Naive thymus-derived CD4-positive, alpha-beta T cell (primary cell): ENCODE data around the gene PRKRIP1. TPM values are rescaled to one million over a fixed set of nuclear protein-coding genes. Genes with fewer than 3 reads are reported as not detected.

Experiments used
- ATAC-seq: fragments of 150-1000 bp; cut with Tn5 transposase; 2 replicates; pipeline ENCODE4 v1.10.0; 2021; ENCODE audit warnings: mild to moderate bottlenecking, moderate library complexity
- CTCF ChIA-PET: fragments of 350-600 bp; sonication (Branson Sonifier 250); formaldehyde crosslinking; loops from one replicate; lab custom pipeline; 2021; ENCODE audit warnings: antibody characterized with exemption; lab: Charles Lee
- POLR2A ChIA-PET: fragments of 350-600 bp; sonication (Branson Sonifier 250); formaldehyde crosslinking; loops from one replicate; lab custom pipeline; 2021; ENCODE audit warnings: antibody characterized with exemption, inconsistent platforms; lab: Charles Lee
- DNase-seq, 9 donors: peaks; one replicate each; pipeline versions ENCODE4 v3.0.0 to v3.0.0-alpha.2; 2020 to 2022; ENCODE audit warnings: mixed read lengths in 1 of 9
- H3K27ac ChIP-seq: one replicate; pipeline ENCODE4 v1.7.0; 2013; ENCODE audit warnings: mild to moderate bottlenecking, low read depth, low read length, moderate library complexity
- H3K27me3 ChIP-seq, 2 donors: one replicate each; pipeline ENCODE4 v1.7.0; 2013; ENCODE audit warnings: low read length in 2 of 2, mild to moderate bottlenecking in 2 of 2, moderate library complexity in 2 of 2; ENCODE audit not compliant: control insufficient read depth in 2 of 2, insufficient read depth in 2 of 2
- H3K36me3 ChIP-seq, 3 experiments: 1 replicate in 2 of 3; 2 replicates in 1 of 3; pipeline ENCODE4 v1.7.0; 2013; ENCODE audit warnings: low read length in 3 of 3, mild to moderate bottlenecking in 3 of 3, moderate library complexity in 1 of 3; ENCODE audit not compliant: insufficient read depth in 3 of 3, control insufficient read depth in 2 of 3
- H3K4me1 ChIP-seq, 2 donors: one replicate each; pipeline ENCODE4 v1.7.0; 2013; ENCODE audit warnings: low read length in 2 of 2, mild to moderate bottlenecking in 2 of 2, moderate library complexity in 1 of 2; ENCODE audit not compliant: control insufficient read depth in 2 of 2, insufficient read depth in 2 of 2
- H3K4me3 ChIP-seq: 2 replicates; pipeline ENCODE4 v1.7.0; 2013; ENCODE audit warnings: mild to moderate bottlenecking, low read length
- H3K9me3 ChIP-seq, 3 experiments: 1 replicate in 2 of 3; 2 replicates in 1 of 3; pipeline ENCODE4 v1.7.0; 2013; ENCODE audit warnings: low read length in 3 of 3; ENCODE audit not compliant: control insufficient read depth in 2 of 3
- H3K27ac Mint-ChIP-seq, 9 donors: one replicate each; pipeline ENCODE4 v1.8.0; 2020 to 2022; ENCODE audit warnings: mixed read lengths in 9 of 9, mild to moderate bottlenecking in 8 of 9, moderate library complexity in 5 of 9, inconsistent platforms in 2 of 9
- H3K27me3 Mint-ChIP-seq, 5 donors: one replicate each; pipeline ENCODE4 v1.8.0; 2021 to 2022; ENCODE audit warnings: mixed read lengths in 5 of 5, mild to moderate bottlenecking in 1 of 5
- H3K36me3 Mint-ChIP-seq, 5 donors: one replicate each; pipeline ENCODE4 v1.8.0; 2020 to 2022; ENCODE audit warnings: mixed read lengths in 5 of 5, mild to moderate bottlenecking in 3 of 5, inconsistent platforms in 1 of 5
- H3K4me1 Mint-ChIP-seq, 7 donors: one replicate each; pipeline ENCODE4 v1.8.0; 2020 to 2022; ENCODE audit warnings: mixed read lengths in 7 of 7, mild to moderate bottlenecking in 3 of 7, inconsistent platforms in 1 of 7
- H3K4me3 Mint-ChIP-seq, 10 donors: one replicate each; pipeline ENCODE4 v1.8.0; 2020 to 2022; ENCODE audit warnings: mild to moderate bottlenecking in 10 of 10, mixed read lengths in 10 of 10, moderate library complexity in 6 of 10, inconsistent platforms in 2 of 10
- H3K9me3 Mint-ChIP-seq, 11 donors: one replicate each; pipeline ENCODE4 v1.8.0; 2020 to 2022; ENCODE audit warnings: mixed read lengths in 11 of 11, mild to moderate bottlenecking in 4 of 11, inconsistent platforms in 1 of 11, moderate library complexity in 1 of 11
- intact Hi-C, 2 donors: fragments of 100-400 bp; cut with micrococcal nuclease; formaldehyde crosslinking; loops; one replicate each; pipeline ENCODE4 v1.15.1; 2023
- polyA plus RNA-seq, 2 donors: library from polyadenylated mRNA; unstranded; fragments of 300-500 nt; fragmentation: Illumina TruSeq; gene quantifications; one replicate each; pipeline ENCODE4 v1.2.3, GENCODE V29; 2021
- total RNA-seq, 6 experiments: library from RNA in 5 of 6; stranded (reverse) in 5 of 6; gene quantifications; 1 replicate in 5 of 6; 2 replicates in 1 of 6; pipeline ENCODE4 v1.2.3 and lab custom pipeline; 2021 to 2026

The PRKRIP1 gene
- total and polyA plus RNA-seq, 7 experiments from 2014 or later = 15.7 to 58.4 (median 39.6) TPM

DNA sequence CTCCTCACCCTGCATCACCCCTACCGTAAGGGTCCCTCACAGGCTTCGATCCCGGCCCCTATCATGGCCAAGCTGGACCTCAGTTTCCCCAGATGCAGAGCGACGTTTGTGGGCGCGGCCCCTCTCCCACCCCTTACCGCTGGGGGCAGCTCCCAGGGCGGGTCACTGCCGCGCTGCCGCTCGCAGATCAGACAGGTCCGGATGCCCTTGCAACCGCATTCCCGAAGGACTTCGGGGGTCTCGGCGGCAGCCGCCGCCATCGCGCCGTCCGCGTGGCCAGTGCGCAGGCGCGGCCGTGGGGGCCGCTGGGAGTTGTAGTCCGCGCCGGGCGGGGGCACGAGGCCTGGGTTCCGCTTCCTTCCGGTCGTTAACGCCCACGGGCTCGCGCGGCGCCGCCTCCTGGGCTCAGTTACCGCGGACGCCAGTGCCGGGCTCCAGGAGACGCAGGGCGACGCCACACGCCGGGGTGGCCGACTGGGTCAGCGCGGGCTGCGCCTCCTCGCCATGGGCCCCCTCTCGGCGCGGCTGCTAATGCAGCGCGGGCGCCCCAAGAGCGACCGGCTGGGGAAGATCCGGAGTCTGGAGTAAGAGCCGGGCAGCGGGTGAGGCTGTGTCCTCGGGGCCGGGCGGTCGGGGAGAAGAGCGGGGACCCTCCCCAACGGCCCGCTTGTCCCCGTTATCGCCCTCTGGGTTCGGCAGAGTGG, 68.6 kb downstream of the PRKRIP1 start, which contains the start of the genes ALKBH4 and LRWD1:
TSS of gene ALKBH4 (minus strand) at position 287 of the 704 bp plus-strand sequence. CDS start at position 260, 27 bp downstream.
TSS of gene LRWD1 (plus strand) at position 408 of the 704 bp plus-strand sequence. CDS start at position 505, 97 bp downstream.
- DNase-seq (peak; percentile 84 to 99 (median 91)), ATAC-seq (peak; percentile 99)
- Histone ChIP-seq H3K27me3 (no peaks in the 10 kb centered on the region), H3K9me3 (no peaks in the 10 kb centered on the region), H3K36me3 (peaks cover 0 to 38% (median 0%) of the 10 kb centered on the region in 3 experiments), H3K4me1 (peaks cover 19 to 22% of the 10 kb centered on the region in 2 donors), H3K4me3 (peak within 1 kb of the TSS; percentile 99), H3K27ac (peak within 1 kb of the TSS; percentile 84)
- ChIA-PET POLR2A (interaction anchor here (0.8 to 3.2 kb wide), 9 partner anchors 9 to 68 kb away, joined by 3 to 28 read pairs (median 6); partner anchors contain the start of genes ORAI2 and PRKRIP1), CTCF (interaction anchor here (0.9 to 2.2 kb wide), 10 partner anchors 14 to 72 kb away, joined by 3 to 13 read pairs (median 4); no protein-coding TSS in a partner anchor)
- peaks cover 0 to 6% (median 0%) of the 10 kb centered on the region in 5 donors for H3K36me3 Mint-ChIP-seq
- no peaks in the 10 kb centered on the region for H3K9me3 Mint-ChIP-seq
- H3K27ac Mint-ChIP-seq = peak within 1 kb of the TSS; percentile 54 to 90 (median 79)
- H3K4me1 Mint-ChIP-seq = peaks cover 20 to 46% (median 37%) of the 10 kb centered on the region in 7 donors
- intact Hi-C loops = loop anchor here (1.0 to 10.0 kb wide), 10 partner anchors 30 to 187 kb away; partner anchors contain the start of genes PRKRIP1 (in 2 of the 2), SH2B2 (in 2 of the 2) and ORAI2 (in 1 of the 2)
- H3K4me3 Mint-ChIP-seq = peak within 1 kb of the TSS; percentile 82 to 95 (median 90)
- no peaks in the 10 kb centered on the region for H3K27me3 Mint-ChIP-seq

DNA sequence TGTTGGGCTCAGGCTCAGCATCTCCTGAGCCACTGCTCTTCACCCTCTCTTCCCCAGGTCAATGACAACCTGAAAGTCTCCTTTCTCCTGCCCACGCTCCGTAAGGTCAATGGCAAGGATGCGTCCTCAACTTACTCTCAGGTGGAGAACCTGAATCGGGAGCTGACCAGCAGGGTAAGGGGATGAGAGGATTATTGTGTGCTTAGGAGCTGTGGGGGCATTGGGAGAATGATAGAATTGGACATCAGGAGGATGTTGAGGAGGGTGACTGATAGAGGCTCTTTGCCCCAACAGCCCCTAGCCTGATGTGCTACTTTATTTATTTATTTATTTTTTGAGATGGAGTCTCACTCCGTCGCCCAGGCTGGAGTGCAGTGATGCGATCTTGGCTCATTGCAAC, 69.9 kb downstream of the PRKRIP1 start:
- ATAC-seq (no peak), DNase-seq (no peak)
- H3K4me1 ChIP-seq = peaks cover 19 to 22% of the 10 kb centered on the region in 2 donors
- Mint-ChIP-seq H3K4me3 (peak overlapping the region; percentile 82 to 95 (median 89)), H3K27ac (peak overlapping the region in 4 of 9 donors; percentile 43 to 85 (median 56)), H3K36me3 (peaks cover 0 to 6% (median 0%) of the 10 kb centered on the region in 5 donors), H3K4me1 (peaks cover 20 to 41% (median 33%) of the 10 kb centered on the region in 7 donors), H3K9me3 (no peaks in the 10 kb centered on the region), H3K27me3 (no peaks in the 10 kb centered on the region)
- POLR2A ChIA-PET = interaction anchor here (0.6 to 3.2 kb wide), 7 partner anchors 32 to 70 kb away, joined by 3 to 28 read pairs (median 6); partner anchors contain the start of gene PRKRIP1
- H3K36me3 ChIP-seq = peaks cover 0 to 40% (median 0%) of the 10 kb centered on the region in 3 experiments
- no peaks in the 10 kb centered on the region for H3K27me3 ChIP-seq
- no peak overlapping the region for H3K27ac ChIP-seq
- intact Hi-C loops = loop anchor here (5.0 to 10.0 kb wide), 2 partner anchors 181 to 189 kb away; partner anchors contain the start of gene SH2B2 (in 1 of the 2)
- no peak overlapping the region for H3K4me3 ChIP-seq
- no peaks in the 10 kb centered on the region for H3K9me3 ChIP-seq
- CTCF ChIA-PET = interaction anchor here (0.6 to 2.5 kb wide), 12 partner anchors 11 to 1605 kb away, joined by 3 to 21 read pairs (median 4); partner anchors contain the start of gene PRKRIP1

DNA sequence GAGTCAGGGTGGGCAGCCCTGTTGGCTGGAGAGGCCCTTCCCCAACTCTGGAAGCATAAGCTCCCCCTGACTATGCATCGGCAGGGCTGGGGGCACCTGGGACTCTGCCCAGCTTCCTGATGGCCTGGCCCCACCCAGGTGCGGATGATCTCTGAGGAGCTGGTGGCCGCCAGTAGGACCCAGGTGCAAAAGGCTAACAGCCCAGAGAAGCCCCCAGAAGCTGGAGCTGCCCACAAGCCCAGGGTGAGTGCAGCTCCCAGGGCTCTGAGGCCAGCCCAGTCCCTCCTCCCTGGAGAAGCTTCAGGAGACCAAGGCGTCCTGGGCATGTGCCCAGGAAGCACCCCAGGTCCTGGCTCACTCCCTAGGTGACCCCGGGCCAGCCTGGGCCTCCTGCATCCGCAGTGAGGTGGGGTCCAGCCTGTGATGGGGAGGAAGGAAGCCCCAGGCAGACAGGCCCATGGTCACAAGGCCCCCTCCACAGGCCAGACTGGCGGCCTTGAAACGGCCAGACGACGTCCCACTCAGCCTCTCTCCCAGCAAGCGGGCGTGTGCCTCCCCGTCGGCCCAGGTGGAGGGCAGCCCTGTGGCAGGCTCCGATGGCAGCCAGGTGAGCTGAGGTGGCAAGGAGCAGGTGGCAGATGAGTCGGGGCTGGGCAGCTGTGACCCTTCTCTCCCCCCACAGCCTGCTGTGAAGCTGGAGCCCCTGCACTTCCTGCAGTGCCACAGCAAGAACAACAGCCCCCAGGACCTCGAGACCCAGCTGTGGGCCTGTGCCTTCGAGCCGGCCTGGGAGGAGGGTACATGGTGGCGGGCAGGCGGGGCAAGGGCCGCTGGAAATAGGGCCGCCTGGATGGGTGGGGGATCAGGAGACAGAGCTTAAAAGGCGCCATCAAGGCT, 71.7 kb downstream of the PRKRIP1 start:
- no peak overlapping the region for H3K4me3 ChIP-seq
- H3K27me3 ChIP-seq = no peaks in the 10 kb centered on the region
- H3K4me1 ChIP-seq = peaks cover 19 to 22% of the 10 kb centered on the region in 2 donors
- DNase-seq (no peak), ATAC-seq (no peak)
- no peak overlapping the region for H3K27ac ChIP-seq
- Mint-ChIP-seq H3K4me1 (peaks cover 9 to 32% (median 29%) of the 10 kb centered on the region in 7 donors), H3K27ac (no peak overlapping the region), H3K36me3 (peaks cover 0 to 9% (median 0%) of the 10 kb centered on the region in 5 donors), H3K4me3 (peak overlapping the region in 2 of 10 donors; percentile 49 to 87), H3K27me3 (no peaks in the 10 kb centered on the region), H3K9me3 (no peaks in the 10 kb centered on the region)
- CTCF ChIA-PET = interaction anchor here (1.1 to 2.5 kb wide), 3 partner anchors 52 to 281 kb away, joined by 6 to 21 read pairs (median 6); partner anchors contain the start of gene FAM185A
- POLR2A ChIA-PET = interaction anchor here (0.8 to 2.3 kb wide), 4 partner anchors 35 to 64 kb away, joined by 3 to 9 read pairs (median 5); no protein-coding TSS in a partner anchor
- no peaks in the 10 kb centered on the region for H3K9me3 ChIP-seq
- peaks cover 0 to 56% (median 0%) of the 10 kb centered on the region in 3 experiments for H3K36me3 ChIP-seq
- intact Hi-C loops = loop anchor here (5.0 to 10.0 kb wide), 2 partner anchors 183 to 191 kb away; partner anchors contain the start of gene SH2B2 (in 1 of the 2)

DNA sequence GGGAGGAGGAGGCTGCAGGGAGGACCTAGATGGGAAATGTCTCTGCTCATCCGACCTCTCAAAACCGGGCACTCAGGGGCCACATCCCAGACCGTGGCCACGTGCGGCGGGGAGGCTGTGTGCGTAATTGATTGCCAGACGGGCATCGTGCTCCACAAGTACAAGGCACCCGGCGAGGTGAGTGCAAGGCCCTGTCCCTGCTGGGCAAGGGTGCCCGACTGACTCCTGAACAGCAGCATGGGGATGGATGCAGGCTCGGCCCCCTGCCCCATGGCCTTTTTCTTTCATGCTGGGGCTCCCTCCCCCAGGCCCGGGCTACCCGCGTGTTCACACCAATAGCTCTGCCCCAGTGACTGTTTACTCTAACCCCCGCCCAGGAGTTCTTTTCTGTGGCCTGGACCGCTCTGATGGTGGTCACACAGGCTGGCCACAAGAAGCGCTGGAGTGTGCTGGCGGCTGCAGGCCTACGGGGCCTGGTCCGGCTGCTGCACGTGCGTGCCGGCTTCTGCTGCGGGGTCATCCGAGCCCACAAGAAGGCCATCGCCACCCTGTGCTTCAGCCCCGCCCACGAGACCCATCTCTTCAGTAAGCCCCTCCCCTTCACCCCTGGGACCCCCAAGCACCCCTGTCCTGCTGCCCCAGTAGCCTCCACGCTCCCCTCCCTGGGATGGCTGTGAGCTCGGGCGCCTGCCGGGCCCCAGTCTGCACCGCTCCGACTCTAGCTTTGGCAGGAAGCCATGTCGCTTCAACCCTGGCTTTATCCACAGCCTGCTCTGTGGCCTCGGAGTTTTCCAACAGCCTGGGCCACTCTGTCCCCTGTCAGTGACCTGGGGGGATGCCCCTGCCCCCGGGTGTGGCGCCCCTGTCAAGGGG, 72.6 kb downstream of the PRKRIP1 start:
- no peak overlapping the region for H3K27ac ChIP-seq
- no peak overlapping the region for H3K4me3 Mint-ChIP-seq
- no peaks in the 10 kb centered on the region for H3K27me3 Mint-ChIP-seq
- no peak for ATAC-seq
- H3K9me3 ChIP-seq = no peaks in the 10 kb centered on the region
- H3K36me3 Mint-ChIP-seq = peaks cover 0 to 9% (median 0%) of the 10 kb centered on the region in 5 donors
- H3K9me3 Mint-ChIP-seq = no peaks in the 10 kb centered on the region
- H3K4me1 Mint-ChIP-seq = peaks cover 6 to 28% (median 25%) of the 10 kb centered on the region in 7 donors
- H3K4me1 ChIP-seq = peaks cover 16 to 18% of the 10 kb centered on the region in 2 donors
- no peaks in the 10 kb centered on the region for H3K27me3 ChIP-seq
- no peak for DNase-seq
- ChIA-PET POLR2A (interaction anchor here (1.2 kb wide), 1 partner anchor 65 kb away, joined by 6 read pairs; no protein-coding TSS in a partner anchor), CTCF (interaction anchor here (0.6 kb wide), 1 partner anchor 56 kb away, joined by 3 read pairs; no protein-coding TSS in a partner anchor)
- H3K4me3 ChIP-seq = no peak overlapping the region
- intact Hi-C loops = loop anchor here (5.0 to 10.0 kb wide), 2 partner anchors 184 to 191 kb away; partner anchors contain the start of gene SH2B2 (in 1 of the 2)
- no peak overlapping the region for H3K27ac Mint-ChIP-seq
- peaks cover 0 to 65% (median 0%) of the 10 kb centered on the region in 3 experiments for H3K36me3 ChIP-seq

DNA sequence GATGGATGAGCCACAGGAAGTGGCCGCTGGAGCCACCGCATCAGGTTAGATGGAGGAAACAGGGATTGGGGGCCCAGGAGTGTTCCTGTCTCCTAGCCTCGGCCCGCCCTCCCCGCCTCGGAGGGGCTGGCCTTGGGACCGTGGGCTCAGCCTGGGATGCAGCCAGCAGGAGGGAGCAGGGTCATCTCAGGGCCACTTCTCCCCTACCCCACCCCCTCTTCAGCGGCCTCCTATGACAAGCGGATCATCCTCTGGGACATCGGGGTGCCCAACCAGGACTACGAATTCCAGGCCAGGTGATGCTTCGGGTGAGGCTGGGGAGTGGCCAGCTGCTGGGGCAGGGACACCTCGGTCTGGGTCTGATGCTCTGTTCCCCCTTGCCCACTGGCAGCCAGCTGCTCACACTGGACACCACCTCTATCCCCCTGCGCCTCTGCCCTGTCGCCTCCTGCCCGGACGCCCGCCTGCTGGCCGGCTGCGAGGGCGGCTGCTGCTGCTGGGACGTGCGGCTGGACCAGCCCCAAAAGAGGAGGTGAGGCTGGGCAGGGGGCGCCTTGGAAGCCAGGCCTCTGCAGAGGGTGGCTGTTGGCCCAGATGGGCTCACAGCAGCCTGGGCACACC, 73.3 kb downstream of the PRKRIP1 start:
- H3K27ac ChIP-seq = no peak overlapping the region
- H3K36me3 ChIP-seq = peaks cover 0 to 64% (median 0%) of the 10 kb centered on the region in 3 experiments
- H3K27me3 Mint-ChIP-seq = no peaks in the 10 kb centered on the region
- H3K4me3 Mint-ChIP-seq = no peak overlapping the region
- intact Hi-C loops = loop anchor here (5.0 to 10.0 kb wide), 2 partner anchors 185 to 192 kb away; partner anchors contain the start of gene SH2B2 (in 1 of the 2)
- DNase-seq = no peak
- ATAC-seq = no peak
- no peaks in the 10 kb centered on the region for H3K27me3 ChIP-seq
- CTCF ChIA-PET = no interaction called here
- H3K9me3 Mint-ChIP-seq = no peaks in the 10 kb centered on the region
- no peaks in the 10 kb centered on the region for H3K9me3 ChIP-seq
- peaks cover 0 to 9% (median 0%) of the 10 kb centered on the region in 5 donors for H3K36me3 Mint-ChIP-seq
- H3K4me1 ChIP-seq = peaks cover 9 to 13% of the 10 kb centered on the region in 2 donors
- no peak overlapping the region for H3K4me3 ChIP-seq
- H3K4me1 Mint-ChIP-seq = peaks cover 0 to 22% (median 19%) of the 10 kb centered on the region in 7 donors
- no peak overlapping the region for H3K27ac Mint-ChIP-seq
- POLR2A ChIA-PET = no interaction called here
